T-helper 1 cell treated with Interleukin-12 subunit alpha and Interleukin-12 subunit beta and Interleukin-4 antibody, amounts not matched to agents 30 ng/mL and 1 ng/mL, for 36 hours (primary cell): ENCODE data around the gene SORCS2. TPM values are rescaled to one million over a fixed set of nuclear protein-coding genes. Genes with fewer than 3 reads are reported as not detected.

Experiments used
- intact Hi-C: fragments of 100-400 bp; cut with micrococcal nuclease; formaldehyde crosslinking; loops from one replicate; pipeline ENCODE4 v1.15.1; 2024
- total RNA-seq: library from RNA; stranded (reverse); gene quantifications from 2 replicates; pipeline ENCODE4 v1.2.3, GENCODE V29; 2022

The SORCS2 gene
- total RNA-seq, 1 donor from 2014 or later = not detected

GRCh38 chr4:7668271-7668670 is 475.9 kb downstream of the SORCS2 start:
- intact Hi-C loops = no loop called here

- intact Hi-C loops = no loop called here
Measured at GRCh38 chr4:7668826-7669225, 476.5 kb downstream of the SORCS2 start.

DNA sequence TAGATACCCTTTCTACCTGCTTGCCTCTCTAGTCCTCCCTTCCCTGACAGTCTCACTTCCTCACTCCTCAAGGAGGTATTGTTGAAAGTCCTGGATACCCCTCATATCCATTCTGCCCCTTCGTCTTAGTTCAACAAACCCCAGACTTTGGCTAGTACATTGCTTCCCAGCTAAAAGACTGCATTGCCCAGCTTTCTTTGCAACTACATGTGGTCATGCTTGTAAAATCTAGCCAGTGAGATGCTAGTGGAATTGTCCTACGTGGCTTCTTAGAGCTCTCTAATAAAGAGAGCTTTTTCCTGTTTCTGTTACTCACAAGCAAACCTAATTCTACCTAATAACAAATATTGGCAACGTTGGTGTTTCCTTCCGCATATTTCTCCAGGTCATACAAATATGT is 480.3 kb downstream of the SORCS2 start:
- intact Hi-C loops = no loop called here

GRCh38 chr4:7673121-7673520 is 480.8 kb downstream of the SORCS2 start:
- intact Hi-C loops = no loop called here

- intact Hi-C loops = no loop called here
Measured at GRCh38 chr4:7674706-7675105, 482.4 kb downstream of the SORCS2 start.

DNA sequence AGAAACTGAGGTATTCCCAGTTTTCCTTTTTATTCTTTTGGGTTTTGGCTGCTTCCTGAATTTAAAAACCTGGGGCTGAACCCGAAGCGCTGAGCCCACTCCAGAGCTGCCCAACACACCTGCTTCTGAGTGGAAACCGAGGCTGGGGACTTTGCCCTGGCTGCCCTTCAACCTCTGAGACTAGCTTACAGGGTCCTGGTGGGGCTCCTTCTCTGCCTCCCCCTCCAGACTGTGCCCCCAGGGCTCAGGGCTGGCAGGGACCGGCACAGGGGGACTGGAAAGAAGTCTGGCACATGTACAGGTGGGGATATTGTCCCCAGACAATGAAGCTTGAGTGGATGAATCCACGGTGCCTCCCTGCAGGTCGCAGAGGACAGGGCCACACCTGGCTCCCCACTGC is 482.8 kb downstream of the SORCS2 start:
- intact Hi-C loops = no loop called here

DNA sequence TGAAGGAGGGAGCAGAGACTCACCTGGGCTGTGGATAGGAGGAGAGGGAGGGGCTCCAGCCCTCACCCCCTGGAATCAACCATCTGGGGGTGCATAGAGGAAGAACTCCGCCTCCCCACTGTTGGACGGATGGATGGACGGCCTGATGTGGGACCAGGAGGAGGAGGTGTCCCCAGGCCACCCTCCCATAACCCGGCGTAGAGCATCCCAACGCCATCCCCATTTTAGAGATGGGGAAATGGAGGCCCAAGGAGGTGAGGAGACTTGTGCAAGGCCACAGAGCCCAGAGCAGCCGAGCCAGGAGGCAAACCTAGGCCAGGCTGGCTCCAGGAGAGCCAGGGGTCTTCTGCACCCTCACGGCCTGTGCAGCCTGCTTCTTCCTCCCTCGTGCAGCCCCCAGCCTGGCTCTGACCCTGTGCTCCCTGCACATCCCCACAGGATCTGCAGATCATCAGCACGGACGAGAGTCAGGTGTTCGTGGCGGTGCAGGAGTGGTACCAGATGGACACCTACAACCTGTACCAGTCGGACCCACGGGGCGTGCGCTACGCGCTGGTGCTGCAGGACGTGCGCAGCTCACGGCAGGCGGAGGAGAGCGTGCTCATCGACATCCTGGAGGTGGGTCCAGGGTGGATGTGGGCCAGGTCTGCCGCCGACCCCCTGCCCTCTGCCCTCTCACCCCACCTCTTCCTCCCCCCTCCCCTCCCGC is 483.4 kb downstream of the SORCS2 start:
- intact Hi-C loops = no loop called here

- intact Hi-C loops = no loop called here
Measured at GRCh38 chr4:7676398-7676922, 484.1 kb downstream of the SORCS2 start.

GRCh38 chr4:7677086-7677485 is 484.7 kb downstream of the SORCS2 start:
- intact Hi-C loops = no loop called here

DNA sequence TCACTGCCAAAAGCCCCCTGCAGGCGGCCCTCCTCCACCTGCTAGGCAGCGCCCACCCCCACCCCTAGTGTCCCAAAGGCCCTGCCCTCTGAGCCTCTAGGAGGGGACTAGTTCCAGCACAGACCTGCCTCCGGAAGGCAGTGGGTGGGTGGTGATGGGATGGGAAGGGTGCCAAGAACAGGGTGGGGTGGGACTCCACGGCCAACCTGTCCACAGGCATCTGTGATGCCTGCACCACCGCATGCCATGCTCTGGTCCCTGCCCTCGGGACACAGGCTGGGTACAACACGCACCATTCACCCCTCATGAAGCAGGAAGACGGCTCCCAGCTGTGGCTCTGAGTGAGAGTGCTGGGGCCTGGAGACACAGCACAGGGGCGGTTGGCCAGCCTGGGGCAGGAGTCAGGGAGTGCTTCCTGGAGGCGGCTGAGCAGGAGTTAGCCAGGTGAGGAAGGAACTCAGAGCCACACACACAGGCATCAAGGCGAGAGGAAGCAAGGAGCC is 485.5 kb downstream of the SORCS2 start:
- intact Hi-C loops = no loop called here

- intact Hi-C loops = no loop called here
Measured at GRCh38 chr4:7678318-7678852, 486.0 kb downstream of the SORCS2 start.

- intact Hi-C loops = no loop called here
Measured at GRCh38 chr4:7679406-7680040, 487.2 kb downstream of the SORCS2 start.

- intact Hi-C loops = no loop called here
Measured at GRCh38 chr4:7680106-7680505, 487.8 kb downstream of the SORCS2 start.

- intact Hi-C loops = no loop called here
Measured at GRCh38 chr4:7680731-7681130, 488.4 kb downstream of the SORCS2 start.

GRCh38 chr4:7683126-7683703 is 490.9 kb downstream of the SORCS2 start:
- intact Hi-C loops = no loop called here

GRCh38 chr4:7684294-7684693 is 492.0 kb downstream of the SORCS2 start:
- intact Hi-C loops = no loop called here

GRCh38 chr4:7686070-7686870 is 493.9 kb downstream of the SORCS2 start:
- intact Hi-C loops = no loop called here

- intact Hi-C loops = no loop called here
Measured at GRCh38 chr4:7687006-7687405, 494.7 kb downstream of the SORCS2 start.

DNA sequence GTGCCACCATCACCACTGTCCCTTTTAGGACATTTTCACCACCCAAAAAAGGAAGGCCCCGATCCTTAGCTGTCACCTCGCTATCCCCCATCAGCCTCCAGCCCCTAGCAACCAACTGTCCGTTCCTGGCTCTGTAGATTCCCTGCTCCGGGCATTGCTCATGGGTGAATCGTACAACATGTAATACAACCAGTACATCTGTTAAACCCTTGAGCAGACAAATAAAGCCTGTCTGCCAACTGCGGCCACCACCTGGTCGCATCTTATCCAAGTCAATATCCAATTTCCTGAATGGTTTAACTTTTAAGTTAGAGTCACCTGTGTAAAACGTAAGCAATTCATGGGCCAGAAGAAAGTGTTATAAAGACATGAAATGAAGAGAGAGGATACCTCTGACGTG is 495.5 kb downstream of the SORCS2 start:
- intact Hi-C loops = no loop called here

DNA sequence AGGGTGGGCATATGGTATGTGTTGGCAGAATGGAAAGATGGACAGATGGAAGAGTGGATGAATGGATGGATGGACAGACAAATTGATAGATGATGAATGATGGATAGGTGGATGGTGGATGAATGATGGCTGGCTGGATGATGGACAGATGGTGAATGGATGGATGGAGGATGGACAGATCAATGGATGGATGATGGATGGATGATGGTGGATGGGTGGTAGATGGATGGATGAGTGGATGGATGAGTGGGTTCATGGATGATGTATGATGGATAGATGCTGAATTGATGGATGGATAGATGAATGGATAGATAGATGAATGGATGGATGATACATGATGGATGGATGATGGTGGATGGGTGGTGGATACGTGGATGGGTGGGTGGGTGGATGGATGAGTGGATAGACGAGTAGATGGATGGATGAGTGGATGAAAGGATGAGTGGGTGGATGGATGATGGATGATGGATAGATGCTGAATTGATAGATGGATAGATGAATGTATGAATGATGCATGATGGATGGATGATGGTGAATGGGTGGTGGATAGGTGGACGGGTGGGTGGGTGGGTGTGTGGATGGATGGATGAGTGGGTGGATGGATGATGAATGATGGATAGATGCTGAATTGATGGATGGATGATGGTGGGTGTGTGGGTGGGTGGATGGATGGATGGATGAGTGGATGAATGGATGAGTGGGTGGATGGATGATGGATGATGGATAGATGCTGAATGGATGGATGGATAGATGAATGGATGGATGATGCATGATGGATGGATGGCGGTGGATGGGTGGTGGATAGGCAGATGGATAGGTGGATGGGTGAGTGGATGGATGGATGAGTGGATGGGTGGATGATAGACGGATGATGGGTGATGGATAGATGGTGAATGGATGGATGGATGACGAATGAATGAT is 497.7 kb downstream of the SORCS2 start:
- intact Hi-C loops = no loop called here
